Prostate gland (tissue), 2 donors: ENCODE data around the gene LCN15. TPM values are rescaled to one million over a fixed set of nuclear protein-coding genes. Genes with fewer than 3 reads are reported as not detected.

ENCODE experiments used
- DNase-seq: peaks from one replicate; pipeline ENCODE4 v3.0.0-alpha.2; 2019; ENCODE audit warnings: low spot score
- H3K27ac ChIP-seq, 2 donors: fragments of 200-600 bp; sonication (generic); 2 replicates each; pipeline ENCODE4 v1.5.1; 2017 to 2019
- H3K27me3 ChIP-seq: fragments of 200-600 bp; sonication (generic); replicated peaks from 2 replicates; pipeline ENCODE4 v1.5.1; 2019; ENCODE audit not compliant: insufficient read depth
- H3K36me3 ChIP-seq, 2 donors: fragments of 200-600 bp; sonication (generic); 1 replicate in 1 of 2; 2 replicates in 1 of 2; pipeline versions ENCODE4 v1.5.1 to v1.8.1; 2017 to 2019
- H3K4me1 ChIP-seq: fragments of 200-600 bp; sonication (generic); replicated peaks from 2 replicates; pipeline ENCODE4 v1.5.1; 2019
- H3K4me3 ChIP-seq, 2 donors: fragments of 200-600 bp; sonication (generic); 2 replicates each; pipeline ENCODE4 v1.5.1; 2017 to 2019
- H3K9me3 ChIP-seq: fragments of 200-600 bp; sonication (generic); 2 replicates; pipeline ENCODE4 v1.5.1; 2017
- POLR2A ChIP-seq: fragments of 450-650 bp; IDR thresholded peaks from one replicate; pipeline ENCODE4 v1.6.1; 2016; ENCODE audit warnings: antibody characterized with exemption, mild to moderate bottlenecking
- POLR2AphosphoS5 ChIP-seq: sonication (generic); formaldehyde crosslinking; IDR thresholded peaks from one replicate; pipeline ENCODE4 v1.6.1; 2017; ENCODE audit warnings: antibody characterized with exemption
- WGBS: methylation state at CpG from one replicate; pipeline ENCODE4 v1.1.5; 2018; 5-methylcytosine and 5-hydroxymethylcytosine counted together
- intact Hi-C: fragments of 100-400 bp; cut with DNase I; formaldehyde crosslinking; loops from one replicate; pipeline ENCODE4 v1.14.2; 2022
- total RNA-seq, 2 donors: library from RNA; depleted of rRNA; stranded (reverse); fragments of >200 nt; gene quantifications; one replicate each; pipeline ENCODE4 v1.1.0, GENCODE V29; 2016
- TF ChIP-seq, protein P1 (sequence below), 4 experiments: fragments of 200-600 bp in 2 of 4; fragments of 450-650 bp in 2 of 4; sonication (generic) in 2 of 4; IDR thresholded peaks; 1 replicate in 3 of 4; 2 replicates in 1 of 4; pipeline ENCODE4 v1.5.1; 2016 to 2019; ENCODE audit warnings: antibody characterized with exemption in 4 of 4, mild to moderate bottlenecking in 2 of 4, moderate library complexity in 2 of 4

The LCN15 gene
- total RNA-seq, 2 donors from 2014 or later, result 0.40 TPM; not detected in 1

DNA sequence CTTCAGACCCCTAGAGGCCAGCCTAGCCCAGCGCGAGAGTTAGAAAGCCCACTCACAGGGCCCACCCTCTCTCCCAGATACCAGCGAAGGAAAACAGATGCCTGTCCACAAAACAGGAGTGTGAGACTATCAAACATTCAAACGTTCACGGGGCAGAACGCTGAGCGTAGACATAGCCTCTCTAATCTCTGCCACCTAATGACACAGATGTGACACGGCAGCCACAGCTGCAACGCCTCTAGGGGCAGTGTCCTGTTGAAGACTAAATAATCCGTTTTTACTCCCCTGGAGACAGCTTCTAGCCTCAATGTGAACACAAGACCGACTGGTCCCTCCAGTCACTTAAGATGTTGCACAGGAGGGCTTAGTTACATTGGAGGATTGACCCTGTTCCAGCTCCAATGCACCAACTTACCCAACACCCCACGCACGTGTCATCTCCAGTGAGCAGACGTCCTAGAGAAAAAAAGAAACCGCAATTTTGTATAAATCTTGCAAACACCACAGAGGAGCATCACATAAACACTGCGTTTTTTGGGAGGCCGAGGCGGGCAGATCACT lies 37.6 kb downstream of the LCN15 start:
- Histone ChIP-seq H3K27me3 (no peaks in the 10 kb centered on the region), H3K9me3 (no peaks in the 10 kb centered on the region), H3K4me1 (peaks cover 14% of the 10 kb centered on the region), H3K36me3 (peaks cover 0 to 5% of the 10 kb centered on the region in 2 donors), H3K4me3 (peak overlapping the region; percentile 78 to 84), H3K27ac (peak overlapping the region in 1 of 2 donors; percentile 67)
- intact Hi-C loops, result loop anchor here (10.0 kb wide), 1 partner anchor 118 kb away; the partner anchor contains the start of genes AJM1 and PHPT1
- TF ChIP-seq POLR2AphosphoS5 (peak; percentile 5), POLR2A (no peak)
- TF ChIP-seq, protein P1, sequence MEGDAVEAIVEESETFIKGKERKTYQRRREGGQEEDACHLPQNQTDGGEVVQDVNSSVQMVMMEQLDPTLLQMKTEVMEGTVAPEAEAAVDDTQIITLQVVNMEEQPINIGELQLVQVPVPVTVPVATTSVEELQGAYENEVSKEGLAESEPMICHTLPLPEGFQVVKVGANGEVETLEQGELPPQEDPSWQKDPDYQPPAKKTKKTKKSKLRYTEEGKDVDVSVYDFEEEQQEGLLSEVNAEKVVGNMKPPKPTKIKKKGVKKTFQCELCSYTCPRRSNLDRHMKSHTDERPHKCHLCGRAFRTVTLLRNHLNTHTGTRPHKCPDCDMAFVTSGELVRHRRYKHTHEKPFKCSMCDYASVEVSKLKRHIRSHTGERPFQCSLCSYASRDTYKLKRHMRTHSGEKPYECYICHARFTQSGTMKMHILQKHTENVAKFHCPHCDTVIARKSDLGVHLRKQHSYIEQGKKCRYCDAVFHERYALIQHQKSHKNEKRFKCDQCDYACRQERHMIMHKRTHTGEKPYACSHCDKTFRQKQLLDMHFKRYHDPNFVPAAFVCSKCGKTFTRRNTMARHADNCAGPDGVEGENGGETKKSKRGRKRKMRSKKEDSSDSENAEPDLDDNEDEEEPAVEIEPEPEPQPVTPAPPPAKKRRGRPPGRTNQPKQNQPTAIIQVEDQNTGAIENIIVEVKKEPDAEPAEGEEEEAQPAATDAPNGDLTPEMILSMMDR (IDR thresholded peaks at IDR 0.05), result peak in 3 of 4 experiments; percentile 22 to 56 (median 44)
- DNase-seq, result no peak
- 17% methylated on average over 18 of the region's 18 CpGs for WGBS

DNA sequence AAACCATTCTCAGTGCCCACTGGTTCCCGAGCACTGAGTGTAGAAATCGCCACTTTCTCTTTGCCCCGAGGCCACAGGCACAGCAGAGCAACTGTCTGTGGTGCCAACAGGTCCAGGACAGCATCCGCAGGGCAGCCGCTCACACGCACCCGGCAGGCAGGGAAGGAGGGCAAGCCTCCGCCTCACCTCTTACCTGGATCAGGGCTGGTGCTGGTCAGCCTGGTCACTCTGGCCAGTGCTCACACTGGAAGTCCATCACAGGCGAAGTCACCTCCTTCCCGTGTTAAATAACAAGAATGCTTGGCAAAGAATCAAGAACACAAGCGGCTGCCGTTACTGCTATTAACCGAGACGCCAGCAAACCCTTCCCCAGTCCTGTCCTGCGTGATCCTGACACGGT lies 38.2 kb downstream of the LCN15 start:
- Histone ChIP-seq H3K4me1 (peaks cover 14% of the 10 kb centered on the region), H3K27ac (peak overlapping the region; percentile 32 to 67), H3K27me3 (no peaks in the 10 kb centered on the region), H3K36me3 (peaks cover 0 to 5% of the 10 kb centered on the region in 2 donors), H3K9me3 (no peaks in the 10 kb centered on the region), H3K4me3 (peak overlapping the region in 1 of 2 donors; percentile 84)
- intact Hi-C loops, result loop anchor here (10.0 kb wide), 1 partner anchor 119 kb away; the partner anchor contains the start of genes AJM1 and PHPT1
- TF ChIP-seq, protein P1 (IDR thresholded peaks at IDR 0.05), result no peak
- no peak for TF ChIP-seq POLR2A
- no peak for TF ChIP-seq POLR2AphosphoS5
- 27% methylated on average over 12 of the region's 16 CpGs for WGBS
- no peak for DNase-seq

DNA sequence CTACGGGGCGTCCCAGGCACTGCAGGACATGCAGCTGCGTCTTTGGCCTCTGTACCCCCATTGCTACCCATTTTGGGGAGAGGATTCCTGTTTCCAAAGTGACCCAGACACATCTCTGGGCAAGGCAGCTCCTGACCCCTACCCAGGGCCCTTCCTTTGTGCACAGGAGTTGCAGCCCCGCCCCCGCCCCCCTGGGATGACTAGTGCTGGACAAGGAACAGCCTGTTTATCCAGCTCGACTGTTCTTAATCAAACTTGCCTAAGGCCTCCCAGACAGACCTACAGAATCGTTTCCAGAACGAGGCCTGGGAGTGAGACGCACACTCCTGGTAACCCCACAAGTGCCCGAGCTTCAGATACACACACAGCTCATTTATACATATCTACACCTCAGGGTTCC lies 38.7 kb downstream of the LCN15 start:
- intact Hi-C loops, result loop anchor here (10.0 kb wide), 1 partner anchor 119 kb away; the partner anchor contains the start of genes AJM1 and PHPT1

DNA sequence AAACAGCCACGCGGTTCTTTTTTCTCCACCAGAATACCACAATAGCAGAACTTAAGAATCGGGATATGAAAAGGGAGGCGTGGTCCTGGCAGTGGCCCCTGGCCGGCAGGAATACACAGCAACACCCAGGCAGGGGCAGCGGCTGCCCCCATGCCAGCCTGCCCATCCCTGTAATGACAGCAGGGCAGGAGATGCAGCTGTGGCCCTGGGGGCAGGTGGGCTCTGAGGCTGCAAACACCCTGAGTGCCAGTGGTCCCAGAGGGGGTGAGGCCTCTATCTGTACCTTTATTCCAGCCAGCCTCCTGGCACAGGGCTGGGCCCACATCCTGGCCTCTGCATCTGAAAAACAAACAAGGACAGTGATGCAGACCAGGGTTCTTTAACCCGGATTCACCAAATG lies 39.5 kb downstream of the LCN15 start:
- Histone ChIP-seq H3K27ac (no peak overlapping the region), H3K9me3 (no peaks in the 10 kb centered on the region), H3K4me1 (peaks cover 14% of the 10 kb centered on the region), H3K4me3 (no peak overlapping the region), H3K36me3 (peaks cover 0 to 5% of the 10 kb centered on the region in 2 donors), H3K27me3 (no peaks in the 10 kb centered on the region)
- intact Hi-C loops, result loop anchor here (10.0 kb wide), 1 partner anchor 120 kb away; the partner anchor contains the start of genes AJM1 and PHPT1
- TF ChIP-seq, protein P1 (IDR thresholded peaks at IDR 0.05), result no peak
- TF ChIP-seq POLR2A, result no peak
- DNase-seq, result no peak
- 79% methylated on average over 7 of the region's 7 CpGs for WGBS

More for the DNA sequence above, 38.7 kb downstream of the LCN15 start:
- H3K4me1 ChIP-seq, result peaks cover 14% of the 10 kb centered on the region
- H3K27me3 ChIP-seq, result no peaks in the 10 kb centered on the region
- peak; percentile 48 for DNase-seq
- H3K9me3 ChIP-seq, result no peaks in the 10 kb centered on the region
- TF ChIP-seq POLR2AphosphoS5 (peak; percentile 19), POLR2A (no peak)
- WGBS, result 55% methylated on average over 10 of the region's 10 CpGs
- H3K27ac ChIP-seq, result peak overlapping the region; percentile 32 to 67
- H3K36me3 ChIP-seq, result peaks cover 0 to 5% of the 10 kb centered on the region in 2 donors
- peak overlapping the region in 1 of 2 donors; percentile 84 for H3K4me3 ChIP-seq

DNA sequence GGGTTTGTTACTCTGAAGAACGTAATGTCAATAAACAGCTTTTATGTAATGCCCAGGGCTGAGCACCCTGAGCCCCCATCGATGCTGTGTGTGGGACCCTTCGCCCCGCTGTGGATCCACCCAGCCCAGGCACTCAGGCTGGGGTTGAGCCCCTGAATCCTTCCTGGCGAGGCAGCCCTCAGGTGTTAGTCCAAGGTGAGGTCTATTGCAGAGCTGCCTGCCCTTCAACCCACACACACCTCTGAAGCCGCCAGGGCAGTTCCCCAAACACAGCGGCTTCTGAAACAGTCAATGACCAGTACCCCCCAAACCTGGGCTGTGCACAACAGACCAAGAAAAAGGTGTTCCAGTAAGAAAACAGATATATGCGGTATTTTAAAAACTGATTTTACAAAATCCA lies 40.3 kb downstream of the LCN15 start:
- no peaks in the 10 kb centered on the region for H3K9me3 ChIP-seq
- no peak overlapping the region for H3K27ac ChIP-seq
- intact Hi-C loops, result loop anchor here (10.0 kb wide), 1 partner anchor 121 kb away; the partner anchor contains the start of genes AJM1 and PHPT1
- H3K36me3 ChIP-seq, result peaks cover 0 to 5% of the 10 kb centered on the region in 2 donors
- TF ChIP-seq POLR2AphosphoS5, result no peak
- TF ChIP-seq POLR2A, result no peak
- TF ChIP-seq, protein P1 (IDR thresholded peaks at IDR 0.05), result no peak
- no peak for DNase-seq
- 94% methylated on average over 8 of the region's 8 CpGs for WGBS
- H3K4me1 ChIP-seq, result peaks cover 12% of the 10 kb centered on the region
- H3K27me3 ChIP-seq, result no peaks in the 10 kb centered on the region
- H3K4me3 ChIP-seq, result no peak overlapping the region
